ENCODE measurements around the gene SPON1. TPM values are rescaled to one million over a fixed set of nuclear protein-coding genes. Genes with fewer than 3 reads are reported as not detected.
A peak's percentile ranks its signal among the peaks of the same experiment; 100 is the strongest.

SPON1 gene
- total and polyA plus RNA-seq, 10 of the 15 experiments (the other 5 are each of a cell fraction or from before 2014, with no cell fraction given), result 0.13 to 1.1 (median 0.18) TPM; not detected in 5

GRCh38 chr11:13970986-13971385 is 8.5 kb downstream of the SPON1 start:
- CTCF ChIA-PET, result interaction anchor here (0.9 to 1.5 kb wide), 3 partner anchors 14 to 484 kb away, joined by 4 to 6 read pairs (median 5); no protein-coding TSS in a partner anchor
- BruUV-seq (replicated peaks), result no TSS peak
- no peaks in the 10 kb centered on the region for H3K36me3 ChIP-seq (ENCODE audit: control insufficient read depth in 2 of 2, insufficient read depth in 2 of 2, low read length in 1 of 2)
- RAD21 ChIA-PET (ENCODE audit: unreplicated experiment), result no interaction called here
- no peak overlapping the region for H3K4me3 ChIP-seq
- no peak for FAIRE-seq
- TF ChIP-seq TAF1 (IDR thresholded peaks at IDR 0.05; ENCODE audit: borderline replicate concordance, low read depth, low read length), result no peak
- 0 out of 2 replicates have a peak, but pooled peaks have one; percentile 19 for TF ChIP-seq RAD21 (IDR thresholded peaks at IDR 0.05; ENCODE audit: insufficient read depth, low read depth, low read length)
- peak; percentile 15 to 47 (median 30); a peak in 3 of 6 replicates for TF ChIP-seq CTCF (IDR thresholded peaks at IDR 0.05 in 2 of 3, conservative IDR thresholded peaks at IDR 0.05 in 1 of 3; ENCODE audit: control insufficient read depth in 2 of 3, extremely low read depth in 1 of 3, insufficient read depth in 1 of 3, low read depth in 3 of 3, low read length in 3 of 3)
- H3K27ac ChIP-seq (ENCODE audit: control insufficient read depth, insufficient read depth), result no peak overlapping the region
- SMC1A ChIA-PET (ENCODE audit: uncharacterized antibody, unreplicated experiment), result interaction anchor here (1.4 kb wide), 1 partner anchor 280 kb away, joined by 5 read pairs; no protein-coding TSS in a partner anchor
- POLR2A ChIA-PET, result no interaction called here
- no peaks in the 10 kb centered on the region for H4K20me1 ChIP-seq (ENCODE audit: control insufficient read depth, insufficient read depth)
- no peaks in the 10 kb centered on the region for H3K9me3 ChIP-seq (replicated peaks; ENCODE audit: control insufficient read depth, insufficient read depth, low read length)
- WGBS (ENCODE audit: insufficient coverage, insufficient replicate concordance, low lambda C conversion rate, missing lambda C conversion rate), result 0% methylated on average over 2 of the region's 2 CpGs
- no peak overlapping the region for H2AFZ ChIP-seq (ENCODE audit: control insufficient read depth, low read depth, low read length)
- intact Hi-C loops (cut with micrococcal nuclease; ENCODE audit: unreplicated experiment), result no loop called here
- no peak for DNase-seq (ENCODE audit: low read depth, low spot score)
- ATAC-seq, result peak; percentile 65
- H3K27me3 ChIP-seq (replicated peaks in 1 of 2; ENCODE audit: control insufficient read depth in 2 of 2, insufficient read depth in 2 of 2, low read length in 1 of 2), result peaks cover 1 to 4% of the 10 kb centered on the region in 2 experiments; a peak in 1 of 4 replicates
- no peaks in the 10 kb centered on the region for H3K79me2 ChIP-seq (ENCODE audit: control insufficient read depth, insufficient read depth, low read length)
- no peak overlapping the region for H3K9ac ChIP-seq (ENCODE audit: control insufficient read depth, insufficient read depth, low read length)
- in situ Hi-C loops (cut with MboI), result loop anchor here (25.0 kb wide), 1 partner anchor 441 kb away; no protein-coding TSS in a partner anchor
- no peaks in the 10 kb centered on the region for H3K4me1 ChIP-seq (ENCODE audit: control insufficient read depth, insufficient read depth, low read length)
- no peak overlapping the region for H3K4me2 ChIP-seq (ENCODE audit: control insufficient read depth, insufficient read depth)
